ENCODE results near the gene MAP4K2. TPM values are rescaled to one million over a fixed set of nuclear protein-coding genes. Genes with fewer than 3 reads are reported as not detected.

MAP4K2 gene
- total RNA-seq, 1 experiment from 2014 or later = 24.7 TPM

- DNase-seq (ENCODE audit: low spot score) = no peak
These were observed 6.1 kb downstream of the MAP4K2 start for GRCh38 chr11:64796757-64797541.

DNA sequence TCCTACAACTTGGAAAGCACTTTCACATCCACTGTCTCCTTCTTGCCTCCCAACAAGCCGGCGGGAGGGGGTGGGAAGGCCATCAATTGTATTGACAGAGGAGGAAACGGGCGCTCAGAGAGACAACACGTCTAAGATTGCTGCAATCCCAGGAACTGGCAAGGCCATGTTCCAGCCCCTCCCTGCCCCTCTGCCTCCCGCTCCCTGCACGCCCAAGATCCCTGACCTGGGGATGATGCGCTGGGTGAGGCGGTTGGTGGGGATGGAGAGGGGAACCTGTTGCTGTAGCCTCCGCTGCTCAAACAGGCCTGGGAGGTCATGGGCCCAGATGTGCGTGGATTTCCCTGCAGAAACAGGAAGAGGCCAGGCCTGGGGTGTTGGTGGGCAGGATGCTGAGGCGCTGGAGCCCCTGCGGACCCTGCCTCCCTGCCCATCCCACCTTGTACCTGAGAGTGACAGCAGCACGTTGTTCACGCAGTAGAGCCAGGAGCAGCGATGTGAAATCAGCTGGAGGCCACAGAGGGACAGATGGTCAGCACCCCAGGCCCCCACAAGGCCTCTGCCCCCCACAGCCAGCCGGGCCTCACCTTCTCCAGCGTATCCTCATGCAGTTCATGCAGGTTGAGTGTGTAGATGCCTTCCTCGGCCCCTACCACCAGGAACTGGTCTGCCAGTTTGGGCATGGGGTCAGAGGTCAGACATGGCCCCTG, 6.8 kb downstream of the MAP4K2 start:
- no peak for DNase-seq (ENCODE audit: low spot score)

More at GRCh38 chr11:64796757-64797541, 6.1 kb downstream of the MAP4K2 start:
- in situ Hi-C loops (cut with HindIII; ENCODE audit: low sequenced_read_pairs) = no loop called here

GRCh38 chr11:64794526-64794925, 8.5 kb downstream of the MAP4K2 start:
- in situ Hi-C loops (cut with HindIII; ENCODE audit: low sequenced_read_pairs) = no loop called here
- no peak for DNase-seq (ENCODE audit: low spot score)

More for the DNA sequence above, 6.8 kb downstream of the MAP4K2 start:
- in situ Hi-C loops (cut with HindIII; ENCODE audit: low sequenced_read_pairs) = no loop called here

- no peak for DNase-seq (ENCODE audit: low spot score)
- in situ Hi-C loops (cut with HindIII; ENCODE audit: low sequenced_read_pairs) = no loop called here
These were observed 9.5 kb downstream of the MAP4K2 start for GRCh38 chr11:64793271-64794160.

- in situ Hi-C loops (cut with HindIII; ENCODE audit: low sequenced_read_pairs) = no loop called here
- DNase-seq (ENCODE audit: low spot score) = no peak
These were observed 10.5 kb downstream of the MAP4K2 start for GRCh38 chr11:64792482-64792881.

DNA sequence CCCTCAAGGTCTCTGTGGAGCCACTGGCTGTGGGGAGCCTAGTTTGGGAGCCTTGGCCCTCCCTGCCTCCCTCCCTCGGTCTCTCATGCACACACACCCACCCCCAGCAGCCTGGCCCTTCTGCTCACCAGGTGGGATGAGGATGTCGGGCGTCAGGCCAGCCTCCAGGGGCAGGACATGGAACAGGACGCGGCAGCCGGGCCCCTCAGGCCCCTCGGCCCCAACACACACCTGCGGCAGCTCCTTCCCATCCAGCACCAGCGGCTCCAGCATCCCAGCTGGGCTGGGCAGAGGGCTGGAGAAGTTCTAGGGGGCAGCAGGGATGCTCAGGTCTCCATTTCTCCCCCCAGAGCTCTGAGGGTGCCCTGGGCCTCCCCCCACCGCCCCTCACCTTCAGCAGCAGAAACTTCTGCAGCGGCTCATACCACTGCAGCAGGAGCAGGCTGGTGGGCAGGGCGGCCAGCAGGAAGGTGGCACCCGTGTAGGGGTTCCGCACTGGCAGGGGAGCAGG, 11.2 kb downstream of the MAP4K2 start:
- in situ Hi-C loops (cut with HindIII; ENCODE audit: low sequenced_read_pairs) = no loop called here
- DNase-seq (ENCODE audit: low spot score) = no peak

GRCh38 chr11:64790205-64791095, 12.6 kb downstream of the MAP4K2 start:
- DNase-seq (ENCODE audit: low spot score) = no peak
- in situ Hi-C loops (cut with HindIII; ENCODE audit: low sequenced_read_pairs) = no loop called here

DNA sequence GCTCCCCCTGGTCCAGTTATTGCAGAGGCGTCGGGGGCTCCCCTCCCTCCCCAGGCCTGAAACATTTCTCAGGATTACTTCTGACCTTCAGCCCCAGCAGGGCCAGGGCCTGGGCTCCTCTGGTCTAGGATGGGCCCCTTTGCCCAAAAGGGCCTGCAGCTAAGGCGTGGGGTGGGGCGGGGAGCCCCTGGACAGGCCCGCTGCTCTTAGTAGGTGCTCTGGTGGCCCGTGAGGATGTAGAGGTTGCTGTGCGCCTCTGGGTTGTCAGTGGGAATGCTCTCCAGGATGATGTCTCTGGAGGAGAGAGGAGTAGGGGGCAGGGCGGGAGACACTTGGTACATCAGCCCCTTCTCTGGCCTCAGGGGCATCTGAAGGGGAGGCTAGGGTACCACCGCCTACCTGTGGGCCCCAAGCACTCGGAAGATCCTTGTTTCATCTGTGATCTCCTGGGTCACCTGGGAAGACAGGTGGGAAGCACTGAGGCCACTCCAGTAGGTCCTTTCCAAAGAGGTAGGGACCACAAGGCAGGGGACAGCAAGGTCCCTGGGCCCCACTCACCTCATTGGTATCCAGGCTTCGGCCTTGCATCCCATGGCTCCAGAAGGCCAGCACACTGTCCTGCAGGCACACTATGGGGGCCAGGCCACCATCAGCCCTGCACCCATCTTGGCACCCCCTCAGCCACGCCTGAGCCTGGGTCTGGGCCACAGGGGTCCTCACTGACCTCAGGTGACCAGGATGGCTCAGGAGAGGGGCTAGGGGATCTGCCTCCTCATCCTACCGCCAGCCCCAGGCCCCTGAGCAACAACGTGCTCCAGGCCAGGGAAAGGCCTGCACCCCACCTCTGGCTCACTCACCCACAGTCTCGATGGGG, 13.4 kb downstream of the MAP4K2 start:
- DNase-seq (ENCODE audit: low spot score) = no peak
- in situ Hi-C loops (cut with HindIII; ENCODE audit: low sequenced_read_pairs) = no loop called here

GRCh38 chr11:64788321-64789215, 14.4 kb downstream of the MAP4K2 start:
- in situ Hi-C loops (cut with HindIII; ENCODE audit: low sequenced_read_pairs) = no loop called here
- no peak for DNase-seq (ENCODE audit: low spot score)

GRCh38 chr11:64787526-64788320, 15.3 kb downstream of the MAP4K2 start:
- in situ Hi-C loops (cut with HindIII; ENCODE audit: low sequenced_read_pairs) = no loop called here
- peak; percentile 58 for DNase-seq (ENCODE audit: low spot score)

DNA sequence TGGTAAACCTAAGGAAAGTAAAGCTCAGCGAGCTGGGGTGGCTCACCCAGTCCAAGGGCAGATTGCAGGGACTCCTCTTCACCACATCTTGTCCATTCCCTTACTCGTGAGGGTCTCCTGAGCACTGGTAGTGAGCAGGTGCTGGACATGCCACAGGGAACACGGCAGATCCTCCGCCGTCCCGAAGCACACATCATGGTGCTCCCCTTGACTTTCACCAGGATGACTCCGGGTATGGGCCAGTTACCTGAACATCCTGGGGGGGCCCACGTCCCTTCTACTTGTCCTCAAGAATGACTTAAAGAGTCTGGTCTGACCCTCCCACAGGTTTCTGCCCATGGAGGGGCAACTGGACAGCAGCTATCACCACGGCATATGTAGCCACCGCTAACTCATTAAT, 16.7 kb downstream of the MAP4K2 start:
- in situ Hi-C loops (cut with HindIII; ENCODE audit: low sequenced_read_pairs) = no loop called here
- no peak for DNase-seq (ENCODE audit: low spot score)

- in situ Hi-C loops (cut with HindIII; ENCODE audit: low sequenced_read_pairs) = no loop called here
- DNase-seq (ENCODE audit: low spot score) = no peak
These were observed 18.0 kb downstream of the MAP4K2 start for GRCh38 chr11:64784813-64785581.

DNA sequence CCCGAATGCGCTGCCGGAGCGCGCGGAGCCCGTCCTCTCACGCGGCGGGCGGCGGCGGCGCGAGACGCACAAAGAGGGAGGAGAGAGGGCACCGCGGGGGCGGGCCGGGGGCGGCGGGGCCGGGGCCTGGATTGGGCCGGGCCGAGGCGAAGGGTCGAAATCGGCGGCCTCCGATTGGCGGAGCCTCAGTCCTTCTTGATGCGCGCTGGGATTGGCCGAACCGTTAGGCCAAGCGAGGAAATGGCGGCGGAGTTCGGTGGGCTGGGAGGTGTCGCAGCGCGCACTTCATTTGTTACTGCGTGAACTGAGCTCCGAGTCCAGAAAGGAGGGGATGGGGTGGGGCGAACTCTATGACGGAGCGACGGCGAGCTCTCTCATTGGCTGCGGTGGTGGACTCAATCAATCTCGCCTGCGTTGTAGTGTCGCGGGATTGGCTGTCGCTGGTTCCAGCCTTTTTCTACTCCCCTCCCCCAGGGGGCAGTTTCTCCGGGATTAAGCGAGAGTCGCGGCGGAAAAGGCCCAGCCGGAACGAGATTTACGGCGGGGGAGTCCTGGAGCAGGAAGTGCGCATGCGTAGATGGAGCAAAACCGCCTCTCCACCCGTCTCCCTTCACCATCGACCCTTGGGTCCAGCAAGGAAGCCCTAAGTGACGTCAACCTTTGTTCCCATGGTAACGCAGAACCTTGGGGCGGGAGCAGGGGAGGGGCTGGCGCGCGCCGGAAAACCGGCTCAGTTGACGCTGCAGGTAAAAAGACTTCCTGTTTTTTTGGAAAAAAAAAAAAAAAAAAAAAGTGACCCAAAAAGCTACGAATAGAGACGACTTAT, 24.3 kb downstream of the MAP4K2 start, which contains the start of gene SF1:
SF1 (minus strand) TSS at position 70 of the 826 bp plus-strand sequence. CDS start 150 bp downstream, outside the sequence.
- in situ Hi-C loops (cut with HindIII; ENCODE audit: low sequenced_read_pairs) = loop anchor here (10.0 kb wide), 1 partner anchor 76 kb away; no protein-coding TSS in a partner anchor
- peak; percentile 100 for DNase-seq (ENCODE audit: low spot score)

DNA sequence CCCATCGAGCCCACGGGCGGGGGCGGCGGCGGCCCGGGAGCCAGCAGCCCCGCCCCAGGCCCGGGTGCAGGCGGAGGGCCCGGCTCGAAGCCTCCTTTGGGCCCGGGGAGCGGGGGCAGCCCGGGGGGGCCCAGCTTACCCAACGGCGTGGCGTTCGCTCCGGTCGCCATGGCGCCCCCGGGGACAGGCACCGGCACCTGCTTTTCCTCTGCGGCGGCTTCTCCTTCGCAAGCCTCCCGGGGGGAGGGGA, 24.9 kb downstream of the MAP4K2 start:
- DNase-seq (ENCODE audit: low spot score) = no peak
- in situ Hi-C loops (cut with HindIII; ENCODE audit: low sequenced_read_pairs) = loop anchor here (10.0 kb wide), 1 partner anchor 77 kb away; no protein-coding TSS in a partner anchor
